ENCODE results near the gene RUFY1.
"Not testable (repeated sequence)": the region's sequence is repeated elsewhere in the genome, so short reads cannot be mapped to it uniquely, and the experiment has no call there.

The RUFY1 gene

GRCh38 chr5:179534431-179534830 lies 15.9 kb upstream of the RUFY1 start:
- DNase-seq (ENCODE audit: low read depth): no peak

- DNase-seq (ENCODE audit: low read depth): no peak
Measured at GRCh38 chr5:179536676-179537075, 13.7 kb upstream of the RUFY1 start.

- no peak for DNase-seq (ENCODE audit: low read depth)
Measured at GRCh38 chr5:179542170-179542569, 8.2 kb upstream of the RUFY1 start.

- not testable (repeated sequence) for DNase-seq (ENCODE audit: low read depth)
Measured at GRCh38 chr5:179543275-179543674, 7.1 kb upstream of the RUFY1 start.

- DNase-seq (ENCODE audit: low read depth): no peak
Measured at GRCh38 chr5:179553006-179553405, 2.7 kb downstream of the RUFY1 start.

GRCh38 chr5:179553875-179554274 lies 3.5 kb downstream of the RUFY1 start:
- DNase-seq (ENCODE audit: low read depth): no peak

GRCh38 chr5:179554981-179555380 lies 4.6 kb downstream of the RUFY1 start:
- no peak for DNase-seq (ENCODE audit: low read depth)

- DNase-seq (ENCODE audit: low read depth): not testable (repeated sequence)
Measured at GRCh38 chr5:179558261-179558799, 8.0 kb downstream of the RUFY1 start.

GRCh38 chr5:179558932-179559283 lies 8.6 kb downstream of the RUFY1 start:
- no peak for DNase-seq (ENCODE audit: low read depth)

GRCh38 chr5:179559284-179560252 lies 9.2 kb downstream of the RUFY1 start:
- peak; percentile 87 for DNase-seq (ENCODE audit: low read depth)

GRCh38 chr5:179564526-179564925 lies 14.2 kb downstream of the RUFY1 start:
- no peak for DNase-seq (ENCODE audit: low read depth)

- no peak for DNase-seq (ENCODE audit: low read depth)
Measured at GRCh38 chr5:179568721-179569120, 18.4 kb downstream of the RUFY1 start.

GRCh38 chr5:179572386-179572785 lies 22.0 kb downstream of the RUFY1 start:
- DNase-seq (ENCODE audit: low read depth): no peak

GRCh38 chr5:179577286-179577960 lies 27.1 kb downstream of the RUFY1 start:
- DNase-seq (ENCODE audit: low read depth): no peak

GRCh38 chr5:179585941-179586401 lies 35.6 kb downstream of the RUFY1 start:
- DNase-seq (ENCODE audit: low read depth): no peak

- no peak for DNase-seq (ENCODE audit: low read depth)
Measured at GRCh38 chr5:179588166-179588565, 37.8 kb downstream of the RUFY1 start.

GRCh38 chr5:179595916-179596315 lies 45.6 kb downstream of the RUFY1 start:
- DNase-seq (ENCODE audit: low read depth): no peak

- no peak for DNase-seq (ENCODE audit: low read depth)
Measured at GRCh38 chr5:179596421-179596820, 46.1 kb downstream of the RUFY1 start.

GRCh38 chr5:179599100-179599499 lies 48.7 kb downstream of the RUFY1 start:
- no peak for DNase-seq (ENCODE audit: low read depth)

- no peak for DNase-seq (ENCODE audit: low read depth)
Measured at GRCh38 chr5:179599566-179599965, 49.2 kb downstream of the RUFY1 start.

- no peak for DNase-seq (ENCODE audit: low read depth)
Measured at GRCh38 chr5:179599973-179600372, 49.6 kb downstream of the RUFY1 start.

GRCh38 chr5:179601871-179602625 lies 51.7 kb downstream of the RUFY1 start:
- no peak for DNase-seq (ENCODE audit: low read depth)

All from activated T-cell treated with anti-CD3 and anti-CD28 coated beads for 48 hours (primary cell).